SHP77 treated with DMSO at 0.1 percent for 48 hours (cell line): ENCODE measurements around the gene RAPGEF4.

ENCODE experiments used
- DNase-seq: peaks from one replicate; lab custom pipeline; 2025; lab: John Stamatoyannopoulos, UW

RAPGEF4 gene

DNA sequence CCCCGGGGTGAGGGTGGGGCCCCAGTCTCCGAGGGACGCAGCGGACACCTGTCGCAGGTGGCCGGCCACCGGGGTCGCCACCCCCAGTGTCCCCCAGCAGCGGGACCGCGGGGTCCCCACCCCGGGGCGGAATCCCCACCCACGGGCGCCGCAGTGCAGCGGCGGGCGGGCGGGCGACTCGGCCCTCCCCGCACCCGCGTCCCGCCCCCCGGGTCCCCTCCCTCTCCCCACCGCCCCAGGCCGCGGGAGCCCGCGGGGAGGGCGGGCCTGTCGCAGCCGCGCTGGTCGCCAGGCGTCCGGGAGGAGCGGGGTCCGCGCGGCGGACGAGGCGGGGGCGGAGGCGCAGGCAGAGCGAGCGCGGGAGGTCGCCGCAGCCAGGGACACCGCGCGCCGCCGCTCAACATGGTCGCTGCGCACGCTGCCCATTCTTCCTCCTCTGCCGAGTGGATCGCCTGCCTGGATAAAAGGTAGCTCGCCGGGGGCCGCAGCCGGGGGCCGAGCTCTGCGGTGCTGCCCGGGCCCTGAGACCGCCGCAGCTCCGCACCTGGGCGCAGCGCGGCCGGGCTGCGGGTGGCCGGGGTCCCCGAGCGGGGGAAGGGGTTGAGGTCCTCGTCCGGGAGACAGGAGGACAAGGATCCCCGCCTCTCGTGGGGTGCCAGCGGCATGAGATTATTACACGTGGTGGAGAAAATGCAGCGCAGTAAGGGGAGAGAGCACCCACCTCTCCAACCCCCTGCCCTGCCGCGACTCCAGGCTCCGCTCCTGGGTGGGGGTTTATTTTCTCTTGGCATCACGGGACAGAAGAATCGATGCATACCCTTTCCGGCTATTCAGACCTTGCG lies at the start of gene RAPGEF4:
TSS of gene RAPGEF4 (plus strand) at position 264 of the 842 bp plus-strand sequence. CDS start at position 403, 139 bp downstream.
- no peak for DNase-seq

- DNase-seq: peak; percentile 10
Observed at GRCh38 chr2:172693037-172693436, 42.6 kb upstream of the RAPGEF4 start.

- DNase-seq: no peak
Observed at GRCh38 chr2:172693529-172694455, 41.9 kb upstream of the RAPGEF4 start.

GRCh38 chr2:172697296-172697695 lies 38.3 kb upstream of the RAPGEF4 start:
- no peak for DNase-seq

DNA sequence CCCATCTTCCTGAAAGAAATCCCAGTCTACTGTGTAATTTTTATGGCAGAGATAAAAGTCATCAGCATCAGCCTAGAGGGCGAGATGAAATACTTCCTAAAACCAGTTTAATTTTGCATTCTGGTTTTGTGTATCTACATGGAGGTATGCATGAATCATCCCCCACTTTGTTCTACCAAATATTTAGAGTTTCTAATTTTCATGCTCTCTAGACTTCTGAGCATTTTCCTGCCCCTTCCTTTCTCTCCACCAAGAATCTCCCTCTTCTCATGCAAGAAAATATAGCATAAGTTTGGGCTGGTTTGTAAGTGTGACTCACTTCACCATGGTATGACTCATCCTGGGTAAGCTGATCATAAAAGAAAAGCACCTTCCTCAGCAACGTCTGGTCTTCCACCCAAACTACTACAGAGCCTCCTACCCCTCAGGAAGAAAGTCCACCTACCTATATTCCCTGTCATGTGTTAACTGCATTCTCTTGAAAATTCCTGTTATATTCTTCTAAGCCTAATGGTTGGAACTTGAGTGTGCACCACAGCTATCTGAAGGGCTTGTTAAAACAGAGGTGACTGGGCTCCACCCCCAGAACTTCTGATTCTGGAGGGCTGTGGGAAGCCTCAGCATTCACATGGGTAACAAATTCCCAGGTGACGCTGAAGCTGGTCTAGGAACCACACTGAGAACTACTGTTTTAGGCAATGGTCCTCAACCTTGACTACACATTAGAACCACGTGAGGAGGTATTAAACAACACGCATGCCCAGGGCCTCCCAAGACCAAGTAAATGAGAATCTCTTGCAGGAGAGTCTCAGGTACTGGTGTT lies 37.4 kb upstream of the RAPGEF4 start:
- no peak for DNase-seq

DNA sequence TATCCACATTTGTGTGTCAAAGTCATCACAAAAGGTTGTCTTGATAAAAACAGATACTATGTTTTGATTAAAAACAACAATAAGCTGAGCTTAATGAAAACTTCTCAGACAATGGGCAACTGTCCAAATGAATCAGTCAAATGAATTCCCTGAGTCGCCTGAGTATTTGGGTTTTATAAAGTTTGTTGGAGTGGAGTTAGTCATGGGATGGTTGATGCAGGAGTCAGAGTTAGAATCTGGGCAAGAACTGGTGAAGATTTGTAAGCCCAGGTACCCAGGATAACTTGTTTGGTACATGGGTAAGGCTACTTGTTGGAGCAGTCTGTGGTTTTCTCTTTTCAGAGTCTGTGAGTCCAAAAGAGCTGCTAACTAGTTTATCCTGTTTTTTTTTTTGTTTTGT lies 34.4 kb upstream of the RAPGEF4 start:
- DNase-seq: no peak

DNA sequence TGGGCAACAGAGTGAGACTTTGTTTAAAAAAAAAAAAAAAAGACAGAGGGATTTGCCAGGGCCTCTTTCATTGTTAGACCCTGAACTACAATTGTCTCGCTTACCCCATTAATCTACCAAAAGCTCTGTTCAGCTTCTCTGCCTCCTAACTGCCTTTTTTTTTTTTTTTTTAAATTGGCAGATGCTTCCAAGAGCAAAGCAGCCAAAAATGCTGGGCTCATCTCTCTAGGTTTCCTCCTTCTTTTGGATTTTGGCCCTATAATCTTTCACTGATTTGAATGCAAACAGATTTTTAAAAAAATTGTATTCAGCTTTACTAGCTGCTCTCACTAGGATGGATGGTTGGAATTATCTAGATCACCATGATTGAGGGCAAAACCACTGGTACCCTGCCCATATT lies 33.2 kb upstream of the RAPGEF4 start:
- no peak for DNase-seq

GRCh38 chr2:172704072-172704936 lies 31.3 kb upstream of the RAPGEF4 start:
- DNase-seq: peak; percentile 15

- DNase-seq: no peak
Observed at GRCh38 chr2:172705352-172705751, 30.3 kb upstream of the RAPGEF4 start.

GRCh38 chr2:172708247-172708646 lies 27.4 kb upstream of the RAPGEF4 start:
- DNase-seq: no peak

GRCh38 chr2:172709566-172710291 lies 25.9 kb upstream of the RAPGEF4 start:
- DNase-seq: no peak

DNA sequence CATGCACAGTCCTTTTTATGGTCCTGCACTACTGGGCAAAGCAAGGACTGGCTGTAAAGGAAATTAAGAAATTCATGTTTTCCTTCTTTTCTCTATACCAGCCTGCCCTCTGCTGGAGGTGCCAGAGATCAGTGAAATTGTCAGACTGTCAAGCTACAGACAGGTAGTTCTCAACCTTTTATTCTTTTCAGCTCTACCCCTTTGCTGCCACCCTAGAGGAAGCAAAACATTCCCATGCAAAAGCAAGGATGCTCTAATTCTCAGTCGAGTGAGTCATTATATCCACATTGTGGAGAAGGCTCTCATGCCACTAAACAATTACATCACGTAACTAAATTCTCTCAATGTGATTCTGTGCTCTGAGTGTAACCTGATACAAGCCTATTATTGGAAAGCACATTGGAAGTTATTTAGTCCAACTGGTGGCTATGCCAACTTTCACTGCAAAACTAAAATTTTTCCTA lies 25.0 kb upstream of the RAPGEF4 start:
- DNase-seq: peak; percentile 26

DNA sequence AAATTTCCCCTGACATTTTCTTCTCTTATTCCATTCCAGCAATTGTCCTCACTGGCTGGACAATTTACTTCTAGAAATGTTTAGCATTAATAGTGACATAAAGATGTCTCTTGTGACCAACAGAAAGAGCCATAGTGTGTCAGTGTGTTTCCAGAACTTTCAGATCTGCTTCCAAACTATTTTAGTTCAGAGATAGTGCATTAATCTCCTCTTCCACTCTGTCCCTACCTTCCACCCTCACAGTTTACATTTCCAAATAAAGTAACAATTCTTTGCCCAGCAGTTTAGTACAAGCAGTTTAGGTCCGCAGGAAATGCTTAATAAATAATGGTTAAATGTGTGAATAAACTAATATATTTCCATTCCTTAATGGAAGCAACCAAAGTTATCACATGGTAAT lies 24.5 kb upstream of the RAPGEF4 start:
- no peak for DNase-seq

- DNase-seq: no peak
Observed at GRCh38 chr2:172712251-172712650, 23.4 kb upstream of the RAPGEF4 start.

GRCh38 chr2:172713365-172713875 lies 22.2 kb upstream of the RAPGEF4 start:
- no peak for DNase-seq

DNA sequence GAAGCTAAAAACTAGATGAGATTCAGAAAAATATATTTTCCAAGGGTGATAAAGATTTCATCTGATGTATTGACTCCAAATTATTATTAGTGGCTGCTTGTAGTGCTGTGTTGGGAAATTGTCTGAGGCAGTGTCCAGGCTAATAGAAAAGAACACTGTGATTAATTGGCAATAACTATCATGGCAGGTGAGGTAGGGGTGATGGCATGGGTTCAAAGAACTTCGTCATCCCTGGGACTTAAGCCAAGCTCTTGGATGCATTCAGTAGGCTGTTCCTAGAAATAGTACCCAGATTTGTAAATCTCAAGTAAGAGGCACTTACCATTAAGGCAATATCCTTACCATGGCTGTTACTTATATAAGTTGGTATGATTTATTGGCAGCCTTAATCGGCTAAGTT lies 13.2 kb upstream of the RAPGEF4 start:
- DNase-seq: no peak

DNA sequence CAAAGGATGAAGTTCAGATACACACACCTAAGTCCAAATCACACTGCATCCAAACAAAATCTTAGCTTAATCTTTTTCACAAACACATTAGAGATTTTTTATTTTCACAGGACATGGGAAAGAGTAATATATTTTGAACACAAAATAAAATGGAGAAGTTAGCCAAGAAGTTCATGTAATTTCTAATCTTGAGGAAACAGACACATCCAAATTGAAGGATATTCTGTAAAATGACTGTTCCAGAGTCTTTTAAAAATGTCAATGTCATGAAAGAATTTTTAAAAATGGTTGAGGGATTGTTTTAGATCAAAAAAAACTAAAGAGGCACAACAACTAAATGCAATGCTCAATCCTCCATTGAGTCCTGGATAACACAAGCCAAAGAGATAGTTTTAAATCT lies 12.4 kb upstream of the RAPGEF4 start:
- DNase-seq: no peak

- no peak for DNase-seq
Observed at GRCh38 chr2:172724724-172725123, 10.9 kb upstream of the RAPGEF4 start.

DNA sequence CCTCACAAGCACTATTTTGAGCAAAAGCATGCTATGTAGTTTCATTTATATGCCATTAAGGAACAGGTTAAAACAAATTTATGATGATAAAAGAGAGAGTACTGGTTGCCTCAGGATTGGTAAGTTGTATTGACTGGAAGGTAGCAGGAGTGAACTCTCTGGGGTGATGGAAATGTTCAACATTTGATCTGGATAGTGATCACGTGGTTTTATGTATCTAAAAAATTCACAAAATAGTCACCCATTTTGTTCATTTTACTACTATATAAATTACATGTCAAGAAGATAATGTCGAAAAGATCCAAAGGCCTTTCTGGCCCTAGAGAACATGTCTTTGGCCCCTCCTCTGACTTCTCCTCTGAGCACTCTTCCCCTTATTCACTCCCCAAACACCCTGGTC lies 10.4 kb upstream of the RAPGEF4 start:
- no peak for DNase-seq

DNA sequence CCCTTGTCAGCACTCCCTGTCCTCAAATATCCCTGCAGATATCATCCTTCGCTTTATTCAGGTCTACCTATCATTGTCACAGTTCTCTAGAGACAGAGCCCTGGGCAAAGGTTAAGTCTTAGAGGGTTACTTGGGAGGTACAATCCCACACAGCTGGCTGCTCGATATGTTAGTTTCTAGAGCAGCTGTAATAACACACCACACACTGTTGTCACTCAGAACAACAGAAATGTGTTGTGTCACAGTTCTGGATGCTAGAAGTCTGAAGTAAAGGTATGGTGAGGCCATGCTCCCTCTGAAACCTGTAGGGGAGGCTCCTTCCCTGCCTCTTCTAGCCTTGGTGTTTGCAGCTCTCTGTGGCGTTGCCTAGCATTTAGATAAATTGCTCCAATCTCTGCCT lies 9.9 kb upstream of the RAPGEF4 start:
- no peak for DNase-seq
